Right atrium auricular region (tissue), 2 donors: ENCODE measurements around the gene LRRC27. TPM values are rescaled to one million over a fixed set of nuclear protein-coding genes. Genes with fewer than 3 reads are reported as not detected.
A peak's percentile ranks its signal among the peaks of the same experiment; 100 is the strongest.

ENCODE experiments used
- DNase-seq: peaks from one replicate; pipeline ENCODE4 v3.0.0-alpha.2; 2019; ENCODE audit warnings: low spot score
- H3K27ac ChIP-seq, 2 donors: fragments of 200-600 bp; sonication (generic); 1 replicate in 1 of 2; 2 replicates in 1 of 2; pipeline ENCODE4 v1.5.1; 2016 to 2019
- H3K27me3 ChIP-seq, 2 donors: fragments of 200-600 bp; sonication (generic); one replicate each; pipeline versions ENCODE4 v1.5.1 to v1.6.0; 2017 to 2019
- H3K36me3 ChIP-seq: fragments of 200-600 bp; sonication (generic); one replicate; pipeline ENCODE4 v1.5.1; 2016
- H3K4me1 ChIP-seq, 2 donors: fragments of 200-600 bp; sonication (generic); one replicate each; pipeline versions ENCODE4 v1.5.1 to v1.6.0; 2017 to 2019
- H3K4me3 ChIP-seq, 2 donors: fragments of 200-600 bp; sonication (generic); 1 replicate in 1 of 2; 2 replicates in 1 of 2; pipeline ENCODE4 v1.5.1; 2017 to 2019; ENCODE audit warnings: mild to moderate bottlenecking in 1 of 2, moderate library complexity in 1 of 2
- H3K9me3 ChIP-seq, 2 donors: fragments of 200-600 bp; sonication (generic); one replicate each; pipeline ENCODE4 v1.5.1; 2019
- CTCF ChIP-seq, 2 donors: fragments of 200-600 bp; sonication (generic); IDR thresholded peaks; one replicate each; pipeline ENCODE4 v1.5.1; 2019; ENCODE audit warnings: antibody characterized with exemption in 2 of 2
- total RNA-seq, 2 donors: library from RNA; depleted of rRNA; stranded (reverse); fragments of >200 nt; gene quantifications; one replicate each; pipeline ENCODE4 v1.1.0, GENCODE V29; 2016

LRRC27 gene
- total RNA-seq: 1 to 10 TPM; 2.6 to 4.6 TPM

GRCh38 chr10:132331601-132332432 lies at the start of gene LRRC27:
TSS of gene LRRC27 (plus strand) at chr10:132332193. CDS start at chr10:132333525, 1,332 bp downstream.
- H3K27me3 ChIP-seq: no peaks in the 10 kb centered on the region
- no peaks in the 10 kb centered on the region for H3K36me3 ChIP-seq
- peaks cover 0 to 55% of the 10 kb centered on the region in 2 donors for H3K4me1 ChIP-seq
- TF ChIP-seq CTCF (IDR thresholded peaks at IDR 0.05): no peak
- peak within 1 kb of the TSS; percentile 88 to 92 for H3K27ac ChIP-seq
- peak within 1 kb of the TSS; percentile 75 to 96 for H3K4me3 ChIP-seq
- peak; percentile 98 for DNase-seq
- H3K9me3 ChIP-seq: no peaks in the 10 kb centered on the region

GRCh38 chr10:132282667-132283603 lies 49.1 kb upstream of the LRRC27 start:
- Histone ChIP-seq H3K36me3 (no peaks in the 10 kb centered on the region), H3K4me3 (no peak overlapping the region), H3K27ac (no peak overlapping the region), H3K9me3 (peaks cover 0 to 2% of the 10 kb centered on the region in 2 donors), H3K27me3 (no peaks in the 10 kb centered on the region), H3K4me1 (no peaks in the 10 kb centered on the region)
- no peak for TF ChIP-seq CTCF (IDR thresholded peaks at IDR 0.05)
- DNase-seq: no peak

- no peak overlapping the region for H3K27ac ChIP-seq
- no peaks in the 10 kb centered on the region for H3K36me3 ChIP-seq
- no peaks in the 10 kb centered on the region for H3K4me1 ChIP-seq
- H3K27me3 ChIP-seq: no peaks in the 10 kb centered on the region
- H3K4me3 ChIP-seq: no peak overlapping the region
- H3K9me3 ChIP-seq: peaks cover 0 to 10% of the 10 kb centered on the region in 2 donors
- no peak for TF ChIP-seq CTCF (IDR thresholded peaks at IDR 0.05)
- no peak for DNase-seq
Observed at GRCh38 chr10:132283604-132284382, 48.2 kb upstream of the LRRC27 start.

GRCh38 chr10:132289439-132289838 lies 42.6 kb upstream of the LRRC27 start:
- DNase-seq: no peak
- H3K27me3 ChIP-seq: no peaks in the 10 kb centered on the region
- H3K27ac ChIP-seq: no peak overlapping the region
- H3K4me1 ChIP-seq: peaks cover 0 to 8% of the 10 kb centered on the region in 2 donors
- peaks cover 0 to 20% of the 10 kb centered on the region in 2 donors for H3K9me3 ChIP-seq
- H3K4me3 ChIP-seq: no peak overlapping the region
- no peaks in the 10 kb centered on the region for H3K36me3 ChIP-seq
- no peak for TF ChIP-seq CTCF (IDR thresholded peaks at IDR 0.05)

- H3K4me1 ChIP-seq: peaks cover 0 to 8% of the 10 kb centered on the region in 2 donors
- DNase-seq: no peak
- TF ChIP-seq CTCF (IDR thresholded peaks at IDR 0.05): no peak
- H3K36me3 ChIP-seq: no peaks in the 10 kb centered on the region
- H3K4me3 ChIP-seq: no peak overlapping the region
- H3K9me3 ChIP-seq: peaks cover 0 to 20% of the 10 kb centered on the region in 2 donors
- H3K27ac ChIP-seq: no peak overlapping the region
- no peaks in the 10 kb centered on the region for H3K27me3 ChIP-seq
Observed at GRCh38 chr10:132290631-132291030, 41.4 kb upstream of the LRRC27 start.
